GM18907 (cell line): ENCODE measurements around the gene ARHGAP45.

Experiments
- ATAC-seq: cut with Tn5 transposase; IDR thresholded peaks from one replicate; pipeline ENCODE4 v1.9.1; 2021; ENCODE audit warnings: mild to moderate bottlenecking, moderate library complexity; ENCODE audit not compliant: unreplicated experiment

The ARHGAP45 gene

GRCh38 chr19:1039646-1040475 lies 27.1 kb upstream of the ARHGAP45 start, which contains the start of gene ABCA7:
TSS of gene ABCA7 (plus strand) at chr19:1040107. CDS start at chr19:1041362, 1,255 bp downstream.
- peak; percentile 70 for ATAC-seq

GRCh38 chr19:1040476-1041271 lies 26.3 kb upstream of the ARHGAP45 start:
- peak; percentile 42 for ATAC-seq

- ATAC-seq, result no peak
Measured at GRCh38 chr19:1041272-1041834, 25.6 kb upstream of the ARHGAP45 start.

- no peak for ATAC-seq
Measured at GRCh38 chr19:1041835-1042685, 24.9 kb upstream of the ARHGAP45 start.

- ATAC-seq, result no peak
Measured at GRCh38 chr19:1042689-1043511, 24.1 kb upstream of the ARHGAP45 start.

GRCh38 chr19:1045247-1045603 lies 21.7 kb upstream of the ARHGAP45 start:
- ATAC-seq, result no peak

- no peak for ATAC-seq
Measured at GRCh38 chr19:1046117-1046626, 20.8 kb upstream of the ARHGAP45 start.

GRCh38 chr19:1046836-1047695 lies 19.9 kb upstream of the ARHGAP45 start:
- no peak for ATAC-seq

- ATAC-seq, result no peak
Measured at GRCh38 chr19:1047696-1048147, 19.2 kb upstream of the ARHGAP45 start.

- ATAC-seq, result no peak
Measured at GRCh38 chr19:1049106-1049505, 17.9 kb upstream of the ARHGAP45 start.

- ATAC-seq, result no peak
Measured at GRCh38 chr19:1049800-1050199, 17.2 kb upstream of the ARHGAP45 start.

- ATAC-seq, result no peak
Measured at GRCh38 chr19:1050989-1051788, 15.8 kb upstream of the ARHGAP45 start.

- ATAC-seq, result no peak
Measured at GRCh38 chr19:1051791-1052190, 15.2 kb upstream of the ARHGAP45 start.

- no peak for ATAC-seq
Measured at GRCh38 chr19:1052349-1052975, 14.5 kb upstream of the ARHGAP45 start.

GRCh38 chr19:1053176-1054101 lies 13.5 kb upstream of the ARHGAP45 start:
- ATAC-seq, result no peak
